GM10248 (cell line): ENCODE data around the gene OGA.
"Not testable (repeated sequence)": the region's sequence is repeated elsewhere in the genome, so short reads cannot be mapped to it uniquely, and the experiment has no call there.

Source experiments
- CTCF ChIA-PET: fragments of 300-600 bp; sonication (Branson Sonifier 250); formaldehyde crosslinking; extraction: SDS; loops from one replicate; lab custom pipeline; 2021; ENCODE audit warnings: antibody characterized with exemption; lab: Yijun Ruan, JAX
- POLR2A ChIA-PET: fragments of 350-650 bp; sonication (Branson Sonifier 250); formaldehyde crosslinking; extraction: SDS; loops from one replicate; lab custom pipeline; 2020; ENCODE audit warnings: antibody characterized with exemption; lab: Yijun Ruan, JAX
- DNase-seq: peaks from one replicate; pipeline ENCODE4 v3.0.0; 2012; ENCODE audit errors: extremely low spot score
- TF ChIP-seq, protein P1 (sequence below): IDR thresholded peaks from 2 replicates; pipeline ENCODE4 v1.5.1; 2012; ENCODE audit warnings: mild to moderate bottlenecking, low read depth; ENCODE audit errors: extremely low read depth, missing control alignments, control extremely low read depth

OGA gene

DNA sequence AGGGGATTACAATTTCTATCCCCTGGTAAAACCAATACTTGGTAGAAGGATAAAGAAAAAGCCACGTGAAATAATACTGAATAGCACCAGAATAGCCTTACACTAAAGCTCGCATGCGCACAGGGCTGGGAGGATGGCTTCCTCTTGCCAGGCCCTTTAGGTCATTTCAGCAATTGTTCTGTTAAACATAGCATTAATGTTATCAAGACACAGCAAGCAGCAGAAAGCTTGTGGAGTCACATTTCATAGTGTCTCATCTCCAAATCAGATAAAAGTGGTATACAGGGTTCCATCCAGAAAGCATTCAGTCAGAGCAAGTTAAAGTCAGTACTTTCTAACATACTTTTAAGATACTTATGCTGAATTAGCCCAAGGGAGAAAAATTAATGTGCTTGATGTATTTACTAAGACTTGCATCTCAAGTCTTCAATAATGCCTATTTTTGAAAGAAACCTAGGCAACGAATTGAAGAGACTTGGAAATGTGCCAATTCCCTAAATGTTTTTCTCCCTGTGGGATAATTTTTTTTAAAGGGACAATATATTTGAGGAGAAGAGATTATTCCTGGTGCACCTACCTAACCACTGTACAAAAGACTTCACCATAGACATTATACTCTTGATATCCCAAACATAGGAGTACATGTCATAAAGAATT is 20.7 kb downstream of the OGA start:
- CTCF ChIA-PET: interaction anchor here (0.9 to 3.7 kb wide), 4 partner anchors 14 to 195 kb away, joined by 3 to 38 read pairs (median 5); partner anchors contain the start of gene KCNIP2
- POLR2A ChIA-PET: interaction anchor here (0.6 kb wide), 1 partner anchor 596 kb away, joined by 7 read pairs; no protein-coding TSS in a partner anchor
- no peak for DNase-seq
- TF ChIP-seq, protein P1, sequence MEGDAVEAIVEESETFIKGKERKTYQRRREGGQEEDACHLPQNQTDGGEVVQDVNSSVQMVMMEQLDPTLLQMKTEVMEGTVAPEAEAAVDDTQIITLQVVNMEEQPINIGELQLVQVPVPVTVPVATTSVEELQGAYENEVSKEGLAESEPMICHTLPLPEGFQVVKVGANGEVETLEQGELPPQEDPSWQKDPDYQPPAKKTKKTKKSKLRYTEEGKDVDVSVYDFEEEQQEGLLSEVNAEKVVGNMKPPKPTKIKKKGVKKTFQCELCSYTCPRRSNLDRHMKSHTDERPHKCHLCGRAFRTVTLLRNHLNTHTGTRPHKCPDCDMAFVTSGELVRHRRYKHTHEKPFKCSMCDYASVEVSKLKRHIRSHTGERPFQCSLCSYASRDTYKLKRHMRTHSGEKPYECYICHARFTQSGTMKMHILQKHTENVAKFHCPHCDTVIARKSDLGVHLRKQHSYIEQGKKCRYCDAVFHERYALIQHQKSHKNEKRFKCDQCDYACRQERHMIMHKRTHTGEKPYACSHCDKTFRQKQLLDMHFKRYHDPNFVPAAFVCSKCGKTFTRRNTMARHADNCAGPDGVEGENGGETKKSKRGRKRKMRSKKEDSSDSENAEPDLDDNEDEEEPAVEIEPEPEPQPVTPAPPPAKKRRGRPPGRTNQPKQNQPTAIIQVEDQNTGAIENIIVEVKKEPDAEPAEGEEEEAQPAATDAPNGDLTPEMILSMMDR: no peak

DNA sequence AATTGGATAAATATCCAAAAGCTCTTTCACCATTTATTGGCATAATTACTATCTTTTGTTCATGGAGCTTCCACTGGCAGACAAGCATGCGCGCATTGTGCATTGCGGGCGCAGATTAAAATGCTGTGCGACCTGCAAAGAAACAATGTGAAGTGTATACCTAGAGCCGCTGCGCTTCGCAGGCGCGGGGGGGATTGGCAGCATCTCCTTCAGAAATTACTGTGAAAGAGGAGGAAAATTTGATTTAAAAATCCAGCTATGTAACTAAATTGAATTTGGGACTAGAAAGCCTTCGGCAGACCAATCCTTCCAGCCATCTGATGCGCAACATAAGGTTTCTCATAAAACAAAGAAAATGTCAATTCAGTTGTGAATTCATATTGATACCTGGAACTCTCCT is 24.7 kb downstream of the OGA start:
- no peak for DNase-seq
- TF ChIP-seq, protein P1: no peak
- ChIA-PET POLR2A (interaction anchor here (1.0 kb wide), 1 partner anchor 11 kb away, joined by 3 read pairs; no protein-coding TSS in a partner anchor), CTCF (interaction anchor here (1.0 to 3.1 kb wide), 2 partner anchors 9 to 12 kb away, joined by 4 to 11 read pairs; partner anchors contain the start of gene NPM3)

DNA sequence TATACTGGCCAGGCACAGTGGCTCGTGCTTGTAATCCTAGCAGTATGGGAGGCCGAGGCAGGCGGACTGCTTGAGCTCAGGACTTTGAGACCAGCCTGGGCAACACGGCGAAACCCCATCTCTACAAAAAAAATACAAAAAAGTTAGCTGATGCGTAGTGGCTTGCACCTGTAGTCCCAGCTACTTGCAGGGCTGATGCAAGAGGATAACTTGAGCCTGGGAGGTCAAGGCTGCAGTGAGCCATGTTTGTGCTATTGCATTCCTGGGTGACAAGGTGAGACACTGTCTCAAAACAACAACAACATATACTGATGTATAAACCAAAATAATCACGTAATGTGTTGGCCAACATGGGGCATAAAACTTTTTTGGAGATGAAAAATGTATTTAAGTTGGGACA is 28.6 kb downstream of the OGA start:
- no peak for DNase-seq
- TF ChIP-seq, protein P1: no peak
- ChIA-PET CTCF (interaction anchor here (1.0 to 1.5 kb wide), 2 partner anchors 9 to 29 kb away, joined by 4 to 13 read pairs; partner anchors contain the start of gene OGA), POLR2A (no interaction called here)

DNA sequence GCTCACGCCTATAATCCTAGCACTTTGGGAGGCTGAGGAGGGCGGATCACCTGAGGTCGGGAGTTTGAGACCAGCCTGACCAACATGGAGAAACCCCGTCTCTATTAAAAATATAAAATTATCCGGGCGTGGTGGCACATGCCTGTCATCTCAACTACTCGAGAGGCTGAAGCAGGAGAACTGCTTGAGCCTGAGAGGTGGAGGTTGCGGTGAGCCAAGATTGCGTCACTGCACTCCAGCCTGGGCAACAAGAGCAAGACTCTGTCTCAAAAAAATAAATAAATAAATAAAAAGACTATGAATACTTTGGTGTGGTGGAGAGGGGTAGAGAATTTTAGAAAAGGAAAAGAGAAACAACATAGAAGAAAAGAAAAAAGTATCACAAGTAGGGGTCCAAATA is 29.0 kb downstream of the OGA start:
- CTCF ChIA-PET: interaction anchor here (1.5 kb wide), 1 partner anchor 8 kb away, joined by 13 read pairs; no protein-coding TSS in a partner anchor
- DNase-seq, POLR2A ChIA-PET: not testable (repeated sequence)

DNA sequence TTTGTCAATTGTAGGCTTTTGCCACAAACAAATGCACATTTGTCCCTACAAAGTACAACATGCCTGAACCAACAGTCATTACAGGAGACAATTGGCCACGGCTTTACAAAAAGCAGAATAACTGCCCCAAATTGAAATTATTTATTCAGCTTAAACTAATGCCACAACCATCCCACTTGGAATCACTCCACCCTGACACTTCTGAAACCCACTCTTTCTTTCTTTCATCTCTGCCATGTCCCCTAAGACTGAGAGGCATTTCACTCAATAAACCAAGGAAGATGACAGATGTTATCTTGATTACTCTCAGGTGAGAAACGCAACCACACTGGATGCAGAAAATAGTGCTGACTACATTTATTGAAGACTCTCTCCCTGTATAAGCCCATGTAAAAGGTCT is 32.4 kb downstream of the OGA start:
- TF ChIP-seq, protein P1: no peak
- ChIA-PET POLR2A (no interaction called here), CTCF (interaction anchor here (10.7 kb wide), 1 partner anchor 180 kb away, joined by 331 read pairs; no protein-coding TSS in a partner anchor)
- no peak for DNase-seq

DNA sequence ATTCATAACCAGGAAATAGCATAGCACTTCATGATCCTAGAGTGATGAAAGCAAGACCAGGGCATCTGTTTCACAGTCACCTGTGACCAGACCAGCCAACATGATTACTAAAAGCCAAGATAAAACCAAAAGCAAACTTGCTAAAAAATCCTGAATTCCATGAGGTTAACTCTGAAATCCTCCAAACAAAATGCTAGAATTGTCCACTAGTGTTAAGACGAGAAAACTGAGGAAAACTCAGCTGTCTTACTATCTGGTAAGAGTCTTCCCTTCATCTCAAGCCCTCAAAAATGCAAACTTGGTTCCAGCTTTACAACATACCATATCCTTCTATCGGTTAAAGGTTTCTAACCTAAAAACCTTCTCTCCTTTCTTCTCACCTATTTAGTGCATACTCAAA is 33.7 kb downstream of the OGA start:
- TF ChIP-seq, protein P1: no peak
- POLR2A ChIA-PET: no interaction called here
- no peak for DNase-seq
- CTCF ChIA-PET: interaction anchor here (1.0 to 10.7 kb wide), 7 partner anchors 10 to 179 kb away, joined by 3 to 331 read pairs (median 7); no protein-coding TSS in a partner anchor

DNA sequence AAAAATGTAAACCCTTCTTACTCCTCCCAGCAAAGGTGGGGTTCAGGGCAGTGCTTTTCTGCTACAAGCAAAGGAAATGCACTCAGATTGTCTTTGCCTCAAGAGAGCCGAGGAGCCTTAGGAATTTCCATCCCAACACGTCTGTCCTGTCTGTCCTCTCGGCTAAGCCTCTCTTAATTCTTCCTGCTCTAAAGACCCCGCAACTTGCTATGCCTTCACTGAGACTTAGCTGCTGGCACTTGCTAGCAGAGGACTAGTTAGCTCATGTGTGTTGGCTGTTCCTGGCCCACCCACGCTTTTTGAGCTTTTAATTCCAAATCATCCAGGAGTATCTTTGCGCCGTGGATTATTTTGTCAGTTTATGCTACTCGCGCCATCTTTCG is 34.5 kb downstream of the OGA start:
- TF ChIP-seq, protein P1: no peak
- ChIA-PET CTCF (interaction anchor here (1.1 to 10.7 kb wide), 9 partner anchors 11 to 289 kb away, joined by 3 to 331 read pairs (median 7); no protein-coding TSS in a partner anchor), POLR2A (no interaction called here)
- no peak for DNase-seq
